Right lung (tissue), 5 donors: ENCODE data around the gene FGFR3. TPM values are rescaled to one million over a fixed set of nuclear protein-coding genes. Genes with fewer than 3 reads are reported as not detected.

ENCODE experiments used
- polyA plus RNA-seq, 5 donors: library from polyadenylated mRNA; unstranded; fragments of 120-200 nt; gene quantifications; one replicate each; pipeline versions ENCODE4 v1.2.1 to v1.2.3, GENCODE V29; 2013; ENCODE audit warnings: inconsistent platforms in 1 of 5, low replicate concordance in 1 of 5; ENCODE audit not compliant: insufficient read length in 5 of 5, insufficient read depth in 1 of 5

Gene FGFR3
- polyA plus RNA-seq, 5 donors, result 66.2 to 154 (median 117) TPM

Other genes with a start within 250 kb of the FGFR3 start
- gene FAM53A, start 109.0 kb upstream of the FGFR3 start, polyA plus RNA-seq, result 1 to 10 TPM; 2.0 to 4.5 (median 2.2) TPM
- 10 to 100 TPM; 57.2 to 82.7 (median 68.3) TPM for gene SLBP, start 81.0 kb upstream of the FGFR3 start, polyA plus RNA-seq
- gene TMEM129, start 72.0 kb upstream of the FGFR3 start, polyA plus RNA-seq, result 10 to 100 TPM; 21.2 to 29.6 (median 26.8) TPM
- 10 to 100 TPM; 38.7 to 66.4 (median 48.5) TPM for gene TACC3, start 71.8 kb upstream of the FGFR3 start, polyA plus RNA-seq
- 10 to 100 TPM; 13.9 to 27.4 (median 21.6) TPM for gene LETM1, start 62.9 kb downstream of the FGFR3 start, polyA plus RNA-seq
- gene NSD2, start 78.1 kb downstream of the FGFR3 start, polyA plus RNA-seq, result 10 to 100 TPM; 56.4 to 96.7 (median 78.2) TPM
- gene NELFA, start 215.7 kb downstream of the FGFR3 start, polyA plus RNA-seq, result 10 to 100 TPM; 24.6 to 42.7 (median 33.8) TPM